A549 treated with ZK216348 at 1 μM for 4 hours (cell line): Measurements from ENCODE around the gene METTL15. TPM values are rescaled to one million over a fixed set of nuclear protein-coding genes. Genes with fewer than 3 reads are reported as not detected.

Source experiments
- total RNA-seq: library from RNA; stranded (reverse); fragments of 200-300 nt; extraction: Qiagen RNA extraction; gene quantifications from 5 replicates; pipeline ENCODE4 v1.2.3, GENCODE V29; 2022; ENCODE audit warnings: low read depth

METTL15 gene, protein sequence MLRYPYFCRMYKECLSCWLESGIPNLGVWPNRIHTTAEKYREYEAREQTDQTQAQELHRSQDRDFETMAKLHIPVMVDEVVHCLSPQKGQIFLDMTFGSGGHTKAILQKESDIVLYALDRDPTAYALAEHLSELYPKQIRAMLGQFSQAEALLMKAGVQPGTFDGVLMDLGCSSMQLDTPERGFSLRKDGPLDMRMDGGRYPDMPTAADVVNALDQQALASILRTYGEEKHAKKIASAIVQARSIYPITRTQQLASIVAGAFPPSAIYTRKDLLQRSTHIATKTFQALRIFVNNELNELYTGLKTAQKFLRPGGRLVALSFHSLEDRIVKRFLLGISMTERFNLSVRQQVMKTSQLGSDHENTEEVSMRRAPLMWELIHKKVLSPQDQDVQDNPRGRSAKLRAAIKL
- 3.9 to 9.0 TPM (median 8.0 TPM) in 5 replicates for total RNA-seq

GRCh38 chr11:28107750-28108618, at the start of gene METTL15, which contains the start of gene KIF18A:
Gene METTL15, plus strand, starts transcription at chr11:28108388. Its CDS starts 4,947 bp downstream, at chr11:28113335.
Gene KIF18A, minus strand, starts transcription at chr11:28108156. Its CDS starts 10,209 bp downstream, at chr11:28097947.

Other genes with a start within 250 kb of the METTL15 start
- gene KIF18A, start 232 bp upstream of the METTL15 start, total RNA-seq, result 10.8 to 20.0 TPM (median 15.3 TPM) in 5 replicates